Neural cell (in vitro differentiated cells): ENCODE measurements around the gene PIGT.

Experiments
- EZH2 ChIP-seq: fragments of 200-600, 300-800 bp; shearing (Covaris generic), sonication (generic); IDR thresholded peaks from 2 replicates; pipeline ENCODE4 v1.6.1; 2014; ENCODE audit warnings: antibody characterized with exemption, low read length, borderline replicate concordance, mild to moderate bottlenecking; ENCODE audit not compliant: insufficient read depth, poor library complexity, severe bottlenecking
- POLR2AphosphoS5 ChIP-seq: IDR thresholded peaks from 2 replicates; pipeline ENCODE4 v1.6.1; 2012
- RAD21 ChIP-seq: fragments of 450-650 bp; conservative IDR thresholded peaks from 2 replicates; pipeline ENCODE4 v1.6.1; 2014; ENCODE audit warnings: antibody characterized with exemption, mild to moderate bottlenecking, moderate library complexity
- TAF1 ChIP-seq: IDR thresholded peaks from 2 replicates; pipeline ENCODE4 v1.6.1; 2012; ENCODE audit warnings: low read depth
- TF ChIP-seq, protein P1 (sequence below): fragments of 450-650 bp; IDR thresholded peaks from 2 replicates; pipeline ENCODE4 v1.5.1; 2014; ENCODE audit warnings: antibody characterized with exemption, mild to moderate bottlenecking, moderate library complexity; ENCODE audit not compliant: poor library complexity, severe bottlenecking
- TF ChIP-seq, protein P2 (sequence below): IDR thresholded peaks from 2 replicates; pipeline ENCODE4 v1.6.1; 2012; ENCODE audit warnings: borderline replicate concordance

DNA sequence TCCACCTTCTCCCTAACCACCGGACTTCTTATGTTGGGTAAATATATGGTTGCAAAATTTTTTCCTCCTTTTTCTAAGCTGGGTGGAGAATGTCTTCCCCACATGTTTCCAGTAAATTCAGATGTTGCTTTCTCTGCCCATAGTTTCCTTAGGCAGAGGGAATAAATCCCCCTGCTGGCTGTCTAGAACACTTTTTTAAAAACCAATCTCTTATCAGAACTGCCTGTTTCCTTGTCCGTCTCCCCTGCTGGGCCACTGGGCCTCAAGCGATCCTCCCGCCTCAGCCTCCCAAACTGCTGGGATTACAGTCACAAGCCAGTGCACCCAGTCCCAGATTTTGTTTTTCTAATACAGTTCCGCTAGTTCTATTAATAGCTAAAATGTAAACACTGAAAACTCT lies 43.7 kb downstream of the PIGT start:
- TF ChIP-seq RAD21 (no peak), POLR2AphosphoS5 (no peak), TAF1 (no peak), EZH2 (no peak)
- TF ChIP-seq, protein P1, sequence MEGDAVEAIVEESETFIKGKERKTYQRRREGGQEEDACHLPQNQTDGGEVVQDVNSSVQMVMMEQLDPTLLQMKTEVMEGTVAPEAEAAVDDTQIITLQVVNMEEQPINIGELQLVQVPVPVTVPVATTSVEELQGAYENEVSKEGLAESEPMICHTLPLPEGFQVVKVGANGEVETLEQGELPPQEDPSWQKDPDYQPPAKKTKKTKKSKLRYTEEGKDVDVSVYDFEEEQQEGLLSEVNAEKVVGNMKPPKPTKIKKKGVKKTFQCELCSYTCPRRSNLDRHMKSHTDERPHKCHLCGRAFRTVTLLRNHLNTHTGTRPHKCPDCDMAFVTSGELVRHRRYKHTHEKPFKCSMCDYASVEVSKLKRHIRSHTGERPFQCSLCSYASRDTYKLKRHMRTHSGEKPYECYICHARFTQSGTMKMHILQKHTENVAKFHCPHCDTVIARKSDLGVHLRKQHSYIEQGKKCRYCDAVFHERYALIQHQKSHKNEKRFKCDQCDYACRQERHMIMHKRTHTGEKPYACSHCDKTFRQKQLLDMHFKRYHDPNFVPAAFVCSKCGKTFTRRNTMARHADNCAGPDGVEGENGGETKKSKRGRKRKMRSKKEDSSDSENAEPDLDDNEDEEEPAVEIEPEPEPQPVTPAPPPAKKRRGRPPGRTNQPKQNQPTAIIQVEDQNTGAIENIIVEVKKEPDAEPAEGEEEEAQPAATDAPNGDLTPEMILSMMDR, result no peak
- TF ChIP-seq, protein P2, sequence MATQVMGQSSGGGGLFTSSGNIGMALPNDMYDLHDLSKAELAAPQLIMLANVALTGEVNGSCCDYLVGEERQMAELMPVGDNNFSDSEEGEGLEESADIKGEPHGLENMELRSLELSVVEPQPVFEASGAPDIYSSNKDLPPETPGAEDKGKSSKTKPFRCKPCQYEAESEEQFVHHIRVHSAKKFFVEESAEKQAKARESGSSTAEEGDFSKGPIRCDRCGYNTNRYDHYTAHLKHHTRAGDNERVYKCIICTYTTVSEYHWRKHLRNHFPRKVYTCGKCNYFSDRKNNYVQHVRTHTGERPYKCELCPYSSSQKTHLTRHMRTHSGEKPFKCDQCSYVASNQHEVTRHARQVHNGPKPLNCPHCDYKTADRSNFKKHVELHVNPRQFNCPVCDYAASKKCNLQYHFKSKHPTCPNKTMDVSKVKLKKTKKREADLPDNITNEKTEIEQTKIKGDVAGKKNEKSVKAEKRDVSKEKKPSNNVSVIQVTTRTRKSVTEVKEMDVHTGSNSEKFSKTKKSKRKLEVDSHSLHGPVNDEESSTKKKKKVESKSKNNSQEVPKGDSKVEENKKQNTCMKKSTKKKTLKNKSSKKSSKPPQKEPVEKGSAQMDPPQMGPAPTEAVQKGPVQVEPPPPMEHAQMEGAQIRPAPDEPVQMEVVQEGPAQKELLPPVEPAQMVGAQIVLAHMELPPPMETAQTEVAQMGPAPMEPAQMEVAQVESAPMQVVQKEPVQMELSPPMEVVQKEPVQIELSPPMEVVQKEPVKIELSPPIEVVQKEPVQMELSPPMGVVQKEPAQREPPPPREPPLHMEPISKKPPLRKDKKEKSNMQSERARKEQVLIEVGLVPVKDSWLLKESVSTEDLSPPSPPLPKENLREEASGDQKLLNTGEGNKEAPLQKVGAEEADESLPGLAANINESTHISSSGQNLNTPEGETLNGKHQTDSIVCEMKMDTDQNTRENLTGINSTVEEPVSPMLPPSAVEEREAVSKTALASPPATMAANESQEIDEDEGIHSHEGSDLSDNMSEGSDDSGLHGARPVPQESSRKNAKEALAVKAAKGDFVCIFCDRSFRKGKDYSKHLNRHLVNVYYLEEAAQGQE, result no peak
